Inferior parietal cortex (tissue), 1 donor: ENCODE results near the gene CCDC69.
"Not testable (repeated sequence)": the region's sequence is repeated elsewhere in the genome, so short reads cannot be mapped to it uniquely, and the experiment has no call there.

ENCODE experiments used
- DNase-seq: peaks from one replicate; pipeline ENCODE4 v3.0.0-alpha.2; 2016; ENCODE audit errors: extremely low spot score

Gene CCDC69

GRCh38 chr5:151222054-151222789, 1.7 kb downstream of the CCDC69 start:
- DNase-seq, result no peak

- no peak for DNase-seq
Observed at GRCh38 chr5:151221574-151221973, 2.3 kb downstream of the CCDC69 start.

DNA sequence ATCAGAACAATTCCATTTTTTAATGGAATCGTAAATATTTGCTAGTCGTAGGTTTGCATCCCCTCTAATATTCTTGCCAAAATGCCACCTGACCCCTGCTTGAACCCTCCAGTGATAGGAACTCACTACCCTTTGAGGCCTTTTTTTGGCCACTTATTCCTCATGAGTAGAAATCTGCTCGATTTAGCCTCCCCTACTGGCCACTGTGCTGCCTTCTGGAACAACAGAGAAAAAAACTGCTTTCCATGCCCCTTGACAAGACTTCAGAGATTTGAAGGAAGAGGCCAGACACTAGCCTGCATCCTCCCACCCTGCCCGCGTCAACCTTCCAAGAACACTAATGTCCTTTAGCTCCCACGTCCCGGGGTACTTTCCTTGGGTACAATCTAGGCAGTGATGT, 4.1 kb downstream of the CCDC69 start:
- no peak for DNase-seq

DNA sequence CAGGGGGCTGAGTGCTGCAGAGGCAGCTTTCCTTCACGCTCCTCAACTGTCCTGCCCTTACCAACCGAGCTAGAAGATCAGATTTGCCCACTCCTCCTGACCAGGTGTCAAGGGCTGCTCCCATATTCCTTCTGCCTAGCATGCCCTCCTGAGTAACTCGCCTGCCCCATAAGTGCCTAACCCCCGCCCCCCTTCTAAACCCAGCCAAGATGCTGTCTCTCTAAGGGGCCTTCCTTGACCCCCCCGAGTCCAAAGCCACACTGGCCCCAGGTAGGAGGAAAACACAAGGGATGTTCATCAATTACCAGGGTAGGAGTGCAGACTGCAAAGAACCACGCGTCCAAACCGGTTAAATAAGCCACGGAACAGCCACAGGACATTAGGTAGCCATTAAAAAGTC, 4.8 kb downstream of the CCDC69 start:
- no peak for DNase-seq

DNA sequence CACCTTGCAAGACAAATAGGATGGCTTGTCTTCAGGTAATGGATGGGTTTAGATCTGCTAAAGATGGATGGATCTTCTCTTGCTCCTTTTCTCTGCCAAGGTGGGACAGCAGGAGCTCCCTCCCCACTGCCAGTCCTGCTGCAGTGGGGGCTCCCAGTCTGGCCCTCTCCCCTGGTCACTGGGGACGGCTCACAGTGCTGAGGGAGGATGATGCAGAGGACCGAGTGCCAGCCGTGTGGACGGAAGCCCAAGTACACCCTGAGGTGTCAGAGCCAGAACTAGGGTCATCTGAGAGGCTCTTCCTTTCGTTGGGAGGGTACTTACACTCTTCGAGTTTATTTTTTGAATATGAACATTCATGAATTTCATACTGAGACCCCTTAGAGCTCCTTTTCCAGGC, 5.7 kb downstream of the CCDC69 start:
- no peak for DNase-seq

DNA sequence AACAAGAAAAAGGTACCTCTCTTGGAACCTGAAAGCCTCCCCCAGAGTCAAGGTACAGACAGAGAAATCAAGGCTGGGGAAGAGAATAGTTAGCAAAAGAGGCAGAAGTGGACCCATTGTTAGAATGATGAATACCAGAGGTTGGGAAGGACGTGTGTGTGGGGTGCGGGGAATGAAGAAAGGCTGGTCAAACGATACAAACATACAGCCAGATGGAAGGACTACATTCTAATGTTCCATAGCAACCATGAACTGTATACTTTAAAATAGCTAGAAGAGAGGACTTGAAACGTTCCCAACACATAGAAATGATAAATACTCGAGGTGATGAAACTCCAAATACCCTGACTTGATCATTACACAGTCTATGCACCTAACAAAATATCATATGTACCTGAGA, 7.1 kb downstream of the CCDC69 start:
- no peak for DNase-seq

- no peak for DNase-seq
Observed at GRCh38 chr5:151215546-151215880, 8.4 kb downstream of the CCDC69 start.

- no peak for DNase-seq
Observed at GRCh38 chr5:151214614-151215545, 9.0 kb downstream of the CCDC69 start.

DNA sequence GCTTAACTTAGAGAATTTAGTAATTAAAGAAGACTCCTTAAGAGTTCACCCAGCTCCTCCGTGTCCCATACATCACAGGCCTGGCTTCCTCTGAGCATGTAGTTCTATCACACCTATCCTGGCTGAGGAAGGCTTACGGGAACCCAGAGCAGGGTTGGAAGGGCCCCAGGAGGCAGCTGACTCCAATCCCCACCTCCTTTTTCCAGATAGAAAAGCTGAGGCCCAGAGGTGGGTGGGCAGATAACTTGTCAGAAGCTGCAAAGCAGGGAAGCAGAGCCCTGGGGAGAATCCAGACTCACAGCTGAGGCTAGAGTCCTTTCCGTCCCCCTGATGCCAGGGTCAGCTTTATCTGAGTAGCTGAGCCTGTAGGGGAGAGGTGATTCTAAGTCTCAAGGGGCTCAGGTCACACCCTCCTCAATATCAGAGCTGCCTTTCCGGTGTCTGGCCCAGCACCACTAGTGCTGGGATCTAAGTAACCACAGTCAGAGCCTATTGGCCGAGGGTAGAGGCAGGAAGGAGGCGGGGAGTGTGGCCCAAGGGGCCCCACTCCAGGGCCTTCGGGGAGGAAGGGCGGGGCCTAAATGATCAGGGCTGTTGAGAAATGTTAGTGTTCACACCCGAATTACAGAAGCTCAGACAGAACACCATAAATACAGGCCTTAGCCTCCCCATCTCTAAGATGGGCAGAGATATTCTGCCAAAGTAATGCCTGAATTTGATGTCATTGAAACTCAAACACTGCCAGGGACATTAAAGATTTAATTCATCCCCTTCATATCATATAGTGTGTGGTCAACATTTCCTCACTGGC, 9.9 kb downstream of the CCDC69 start:
- peak; percentile 27 for DNase-seq

DNA sequence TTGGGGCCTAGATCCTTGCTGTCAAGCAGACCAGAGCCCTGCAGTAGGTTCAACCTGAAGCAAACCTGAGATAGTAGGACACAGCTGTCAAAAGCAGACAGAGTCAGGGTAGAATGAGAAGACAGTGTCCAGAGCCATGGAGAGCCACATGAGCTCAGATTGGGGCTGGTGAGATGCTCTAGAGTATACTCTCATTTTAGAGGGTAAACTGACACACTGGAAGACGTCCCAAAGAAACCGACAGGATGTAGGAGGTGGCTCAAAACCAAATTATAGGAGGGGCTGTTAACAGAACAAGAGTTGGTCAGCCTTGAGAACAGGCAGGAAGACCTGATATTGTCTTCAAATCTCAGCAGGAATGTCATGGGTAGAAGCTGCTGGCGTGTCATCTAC, 11.5 kb downstream of the CCDC69 start:
- DNase-seq, result no peak

DNA sequence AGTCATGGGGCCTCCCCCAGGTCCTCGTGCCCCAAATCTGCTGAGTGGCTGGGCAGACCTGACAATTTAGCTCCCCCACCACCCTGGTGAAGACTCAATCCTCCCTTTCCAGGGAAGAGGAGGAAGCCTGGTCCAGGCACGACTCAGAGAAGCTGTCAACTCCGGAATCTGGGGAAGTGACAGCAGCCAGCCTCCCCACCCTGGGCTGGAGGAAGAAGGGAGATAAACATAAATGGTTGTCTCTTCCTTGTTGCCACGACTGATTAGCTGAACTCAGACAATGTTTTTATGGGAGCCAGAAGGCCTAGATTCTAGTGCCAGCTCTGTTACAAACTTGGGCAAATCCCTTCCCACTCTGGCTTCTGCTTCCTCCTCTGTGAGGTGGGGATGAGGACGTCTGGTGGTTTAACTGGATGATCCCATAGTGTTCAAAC, 15.4 kb downstream of the CCDC69 start:
- DNase-seq, result no peak

DNA sequence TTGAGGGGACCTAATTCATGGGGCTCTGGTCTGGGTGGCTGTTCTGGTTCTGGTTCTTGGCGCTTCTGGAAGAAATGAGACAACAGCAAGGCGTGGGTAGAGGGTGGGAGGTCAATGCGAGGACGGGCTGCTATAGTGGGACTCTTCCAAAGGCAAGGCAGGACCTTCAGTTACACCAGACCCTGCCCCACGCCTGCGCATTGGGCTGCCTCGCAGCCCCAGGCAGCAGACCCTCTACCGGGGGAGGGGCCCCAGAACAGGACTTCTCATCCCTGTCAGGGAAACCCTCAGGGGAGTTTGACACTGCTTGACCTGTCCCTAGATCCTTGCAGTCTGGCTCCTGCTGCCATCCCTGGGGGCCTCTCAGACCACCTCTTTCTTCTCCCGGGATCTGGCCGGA, 18.5 kb downstream of the CCDC69 start:
- no peak for DNase-seq

DNA sequence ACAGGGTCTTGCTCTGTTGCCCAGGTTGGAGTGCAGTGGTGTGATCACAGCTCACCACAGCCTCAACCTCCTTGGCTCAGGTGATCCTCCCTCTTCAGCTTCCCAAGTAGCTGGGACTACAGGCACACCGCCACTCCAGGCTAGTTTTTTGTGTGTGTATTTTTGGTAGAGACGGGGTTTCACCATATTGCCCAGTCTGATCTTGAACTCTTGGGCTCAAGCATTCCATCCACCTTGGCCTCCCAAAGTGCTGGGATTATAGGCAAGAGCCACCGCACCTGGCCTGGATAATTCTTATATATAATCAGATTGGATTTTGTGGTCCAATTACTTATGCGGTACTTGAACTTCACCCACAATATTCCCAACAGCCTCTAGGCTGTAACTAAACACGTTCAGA, 19.8 kb downstream of the CCDC69 start:
- DNase-seq, result no peak

- DNase-seq, result no peak
Observed at GRCh38 chr5:151202381-151203139, 21.3 kb downstream of the CCDC69 start.

DNA sequence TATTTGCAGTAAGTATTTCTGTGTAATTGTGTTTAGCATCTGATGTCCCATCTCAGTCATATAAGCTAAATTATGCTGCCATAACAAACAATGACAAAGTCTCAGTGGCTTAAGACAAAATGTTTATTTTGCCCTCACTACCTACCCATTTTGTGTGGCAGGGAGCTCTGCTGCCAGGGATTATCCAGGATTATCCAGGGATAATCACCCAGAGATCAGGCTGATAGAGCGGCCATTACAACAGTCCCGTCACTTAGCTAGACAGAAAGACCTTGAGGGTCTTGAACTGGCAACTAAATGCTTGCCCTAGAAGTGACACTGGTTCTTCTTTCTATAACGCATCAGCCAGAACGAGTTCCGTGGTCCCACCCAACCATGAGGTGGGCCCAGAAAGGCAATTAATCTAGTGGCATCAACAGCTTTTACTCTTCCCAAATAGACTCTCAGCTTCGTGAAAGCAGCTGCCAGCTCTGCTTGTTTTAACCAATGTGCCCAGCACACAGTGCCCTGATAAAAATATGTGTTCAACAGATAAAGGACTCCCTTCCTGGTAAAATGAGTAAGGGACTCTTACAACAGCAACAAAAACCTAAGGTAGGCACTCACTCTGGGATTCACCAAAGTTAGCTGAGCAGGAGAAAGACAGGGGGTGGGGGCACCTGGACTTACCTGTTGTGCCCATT, 22.8 kb downstream of the CCDC69 start:
- DNase-seq, result no peak

DNA sequence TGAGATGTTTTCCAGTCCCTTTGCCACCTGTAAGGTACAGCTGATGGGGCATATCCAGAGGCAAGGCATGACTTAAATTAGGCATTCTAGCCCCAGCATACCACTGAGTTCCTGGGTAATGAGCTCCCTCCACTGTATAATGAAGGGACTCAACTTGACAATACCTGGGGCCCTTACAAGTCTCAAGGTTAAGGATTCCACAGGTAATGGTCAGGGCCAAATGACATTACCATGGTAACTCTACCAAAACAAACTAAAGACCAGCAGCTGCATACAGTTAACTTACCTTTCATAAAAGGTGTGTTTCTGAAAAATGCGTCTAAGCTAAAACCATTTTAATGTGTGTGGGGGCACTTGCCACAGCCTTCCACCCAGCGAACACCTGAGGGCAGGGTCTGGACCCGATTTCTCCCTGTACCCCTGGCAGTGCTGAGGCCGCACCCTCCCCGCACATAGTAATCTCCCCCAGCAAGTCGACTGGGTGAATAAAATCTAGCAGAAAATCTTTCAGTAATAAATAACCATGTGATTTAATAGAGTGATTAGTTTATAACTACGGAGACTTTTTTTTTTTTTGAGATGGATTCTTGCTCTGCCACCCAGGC, 24.2 kb downstream of the CCDC69 start:
- no peak for DNase-seq

- DNase-seq, result no peak
Observed at GRCh38 chr5:151198861-151199260, 25.0 kb downstream of the CCDC69 start.

DNA sequence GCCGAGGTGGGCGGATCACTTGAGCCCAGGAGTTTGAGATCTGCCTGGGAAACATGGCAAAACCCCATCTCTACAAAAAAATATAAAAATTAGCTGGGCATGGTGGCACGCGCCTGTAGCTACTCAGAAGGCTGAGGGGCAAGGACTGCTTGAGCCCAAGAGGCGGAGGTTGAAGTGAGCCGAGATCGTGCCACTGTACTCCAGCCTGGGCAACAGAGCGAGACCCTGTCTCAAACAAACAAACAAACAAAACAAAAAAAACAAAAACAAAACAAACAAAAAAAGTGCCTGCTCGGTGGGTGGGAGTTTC, 26.6 kb downstream of the CCDC69 start:
- DNase-seq, result not testable (repeated sequence)

DNA sequence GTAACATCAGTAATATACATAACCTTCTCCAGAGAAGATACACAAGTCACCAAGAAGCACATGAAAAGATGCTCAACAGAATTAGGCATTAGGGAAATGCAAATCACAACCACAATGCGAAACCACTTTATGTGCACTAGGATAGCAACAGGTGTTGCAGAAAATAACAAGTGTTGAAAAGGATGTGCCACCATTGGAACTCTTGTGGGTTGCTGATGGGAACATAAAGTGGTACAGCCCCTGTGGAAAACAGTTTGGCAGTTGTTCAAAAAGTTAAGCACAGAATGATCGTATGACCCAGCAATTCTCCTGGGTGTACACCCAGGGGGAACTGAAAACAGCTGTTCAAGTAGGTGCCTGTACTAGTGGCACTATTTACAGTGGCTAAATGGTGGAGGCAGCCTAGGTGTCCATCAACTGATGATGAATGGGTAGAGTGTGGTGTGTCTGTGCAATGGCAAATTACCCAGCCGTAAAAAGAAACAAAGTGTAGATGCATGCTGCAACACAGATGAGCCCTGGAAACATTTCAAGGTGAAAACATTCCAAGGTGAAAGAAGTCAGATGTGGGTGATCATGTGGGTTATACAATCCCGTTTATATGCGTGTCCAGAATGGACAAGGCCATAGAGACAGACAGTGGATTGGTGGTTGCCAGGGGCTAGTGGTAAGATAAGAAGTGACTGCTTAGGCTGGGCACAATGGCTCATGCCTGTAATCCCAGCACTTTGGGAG, 27.2 kb downstream of the CCDC69 start:
- DNase-seq, result no peak

DNA sequence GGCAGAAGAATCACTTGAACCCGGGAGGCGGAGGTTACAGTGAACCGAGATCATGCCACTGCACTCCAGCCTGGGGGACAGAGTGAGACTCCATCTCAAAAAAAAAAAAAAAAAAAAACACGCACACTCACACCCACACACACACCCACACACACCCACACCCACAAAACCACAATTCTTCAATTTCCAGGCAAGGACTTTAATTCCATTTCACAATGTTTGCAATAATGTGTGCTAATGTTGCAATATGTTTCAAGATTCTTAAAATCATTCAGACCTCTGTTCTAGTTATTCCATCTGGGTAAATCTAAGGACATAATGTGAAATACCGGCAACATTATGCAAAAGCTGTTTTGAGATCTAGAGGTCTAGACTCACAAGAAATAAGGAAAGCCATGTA, 28.3 kb downstream of the CCDC69 start:
- DNase-seq, result no peak
